HG02763 (cell line): ENCODE data around the gene TP53BP1.
A peak's percentile ranks its signal among the peaks of the same experiment; 100 is the strongest.

Source experiments
- ATAC-seq: cut with Tn5 transposase; IDR thresholded peaks from one replicate; pipeline ENCODE4 v1.9.1; 2021; ENCODE audit warnings: mild to moderate bottlenecking, moderate library complexity; ENCODE audit not compliant: unreplicated experiment

Gene TP53BP1

GRCh38 chr15:43370310-43370974 is 122.5 kb downstream of the TP53BP1 start:
- peak; percentile 46 for ATAC-seq

GRCh38 chr15:43361313-43361903 is 131.5 kb downstream of the TP53BP1 start:
- ATAC-seq, result no peak

- ATAC-seq, result no peak
These were observed 132.1 kb downstream of the TP53BP1 start for GRCh38 chr15:43360821-43361220.
